Measurements from ENCODE around the gene KRT17.

The KRT17 gene

GRCh38 chr17:41656249-41657023 is 32.1 kb upstream of the KRT17 start:
- Histone ChIP-seq H4K91ac (ENCODE audit: low read length) (no peak overlapping the region), H2AK5ac (ENCODE audit: low read length, severe bottlenecking) (no peak overlapping the region), H3K4me3 (ENCODE audit: insufficient read depth in 1 of 2, low read depth in 1 of 2, low read length in 2 of 2) (no peak overlapping the region), H3K18ac (ENCODE audit: low read depth in 1 of 2, low read length in 2 of 2) (no peak overlapping the region), H2BK15ac (ENCODE audit: low read depth, poor library complexity, severe bottlenecking) (no peak overlapping the region), H3K4me1 (ENCODE audit: control insufficient read depth, insufficient read depth, low read depth, low read length) (peaks cover 23% of the 10 kb centered on the region), H3K79me1 (replicated peaks; ENCODE audit: low read length, poor library complexity, severe bottlenecking) (no peaks in the 10 kb centered on the region), H3K4ac (ENCODE audit: low read depth in 1 of 2, low read length in 2 of 2) (no peak overlapping the region), H3K36me3 (ENCODE audit: control insufficient read depth in 1 of 2, insufficient read depth in 2 of 2, low read depth in 1 of 2, low read length in 2 of 2) (no peaks in the 10 kb centered on the region), H2BK120ac (ENCODE audit: low read depth, low read length) (no peak overlapping the region), H2AFZ (ENCODE audit: low read depth, low read length) (no peak overlapping the region), H3K27me3 (ENCODE audit: control insufficient read depth in 1 of 2, insufficient read depth in 1 of 2, low read length in 2 of 2) (peaks cover 0 to 41% of the 10 kb centered on the region in 2 experiments), H3K9ac (ENCODE audit: low read length) (no peak overlapping the region), H4K8ac (ENCODE audit: low read length) (no peak overlapping the region), H3K4me2 (ENCODE audit: low read length, poor library complexity, severe bottlenecking) (no peak overlapping the region), H3K27ac (ENCODE audit: low read length, poor library complexity, severe bottlenecking) (no peak overlapping the region), H3K9me3 (ENCODE audit: control insufficient read depth, low read length) (no peaks in the 10 kb centered on the region), H2BK5ac (ENCODE audit: low read depth, low read length, poor library complexity, severe bottlenecking) (no peak overlapping the region), H3K23ac (ENCODE audit: low read length in 2 of 2) (no peak overlapping the region), H3K14ac (ENCODE audit: low read length in 2 of 2) (no peak overlapping the region), H2BK12ac (ENCODE audit: low read length in 2 of 2) (no peak overlapping the region)
- WGBS, result 91% methylated on average over 15 of the region's 16 CpGs
- DNase-seq, result no peak

- H3K27ac ChIP-seq (ENCODE audit: low read length, poor library complexity, severe bottlenecking), result no peak overlapping the region
- no peak overlapping the region for H2BK5ac ChIP-seq (ENCODE audit: low read depth, low read length, poor library complexity, severe bottlenecking)
- H2AFZ ChIP-seq (ENCODE audit: low read depth, low read length), result no peak overlapping the region
- H3K27me3 ChIP-seq (ENCODE audit: control insufficient read depth in 1 of 2, insufficient read depth in 1 of 2, low read length in 2 of 2), result peaks cover 0 to 42% of the 10 kb centered on the region in 2 experiments
- no peak overlapping the region for H3K23ac ChIP-seq (ENCODE audit: low read length in 2 of 2)
- peaks cover 24% of the 10 kb centered on the region for H3K4me1 ChIP-seq (ENCODE audit: control insufficient read depth, insufficient read depth, low read depth, low read length)
- no peak overlapping the region for H3K18ac ChIP-seq (ENCODE audit: low read depth in 1 of 2, low read length in 2 of 2)
- H4K91ac ChIP-seq (ENCODE audit: low read length), result no peak overlapping the region
- H4K8ac ChIP-seq (ENCODE audit: low read length), result peak overlapping the region; percentile 62
- H2AK5ac ChIP-seq (ENCODE audit: low read length, severe bottlenecking), result no peak overlapping the region
- no peak for DNase-seq
- WGBS, result 62% methylated on average over 18 of the region's 18 CpGs
- H3K4ac ChIP-seq (ENCODE audit: low read depth in 1 of 2, low read length in 2 of 2), result peak overlapping the region in 1 of 2 experiments; percentile 31
- no peaks in the 10 kb centered on the region for H3K36me3 ChIP-seq (ENCODE audit: control insufficient read depth in 1 of 2, insufficient read depth in 2 of 2, low read depth in 1 of 2, low read length in 2 of 2)
- H2BK12ac ChIP-seq (ENCODE audit: low read length in 2 of 2), result no peak overlapping the region
- no peak overlapping the region for H3K4me2 ChIP-seq (ENCODE audit: low read length, poor library complexity, severe bottlenecking)
- no peaks in the 10 kb centered on the region for H3K9me3 ChIP-seq (ENCODE audit: control insufficient read depth, low read length)
- H2BK120ac ChIP-seq (ENCODE audit: low read depth, low read length), result peak overlapping the region; percentile 29
- no peak overlapping the region for H2BK15ac ChIP-seq (ENCODE audit: low read depth, poor library complexity, severe bottlenecking)
- no peak overlapping the region for H3K14ac ChIP-seq (ENCODE audit: low read length in 2 of 2)
- H3K79me1 ChIP-seq (replicated peaks; ENCODE audit: low read length, poor library complexity, severe bottlenecking), result no peaks in the 10 kb centered on the region
- no peak overlapping the region for H3K4me3 ChIP-seq (ENCODE audit: insufficient read depth in 1 of 2, low read depth in 1 of 2, low read length in 2 of 2)
- no peak overlapping the region for H3K9ac ChIP-seq (ENCODE audit: low read length)
Observed at GRCh38 chr17:41655611-41656111, 31.3 kb upstream of the KRT17 start.

GRCh38 chr17:41654678-41655607 is 30.6 kb upstream of the KRT17 start:
- Histone ChIP-seq H3K79me1 (replicated peaks; ENCODE audit: low read length, poor library complexity, severe bottlenecking) (no peaks in the 10 kb centered on the region), H2BK120ac (ENCODE audit: low read depth, low read length) (no peak overlapping the region), H3K23ac (ENCODE audit: low read length in 2 of 2) (no peak overlapping the region), H4K91ac (ENCODE audit: low read length) (no peak overlapping the region), H3K9me3 (ENCODE audit: control insufficient read depth, low read length) (no peaks in the 10 kb centered on the region), H3K14ac (ENCODE audit: low read length in 2 of 2) (no peak overlapping the region), H3K36me3 (ENCODE audit: control insufficient read depth in 1 of 2, insufficient read depth in 2 of 2, low read depth in 1 of 2, low read length in 2 of 2) (no peaks in the 10 kb centered on the region), H2AFZ (ENCODE audit: low read depth, low read length) (no peak overlapping the region), H3K27me3 (ENCODE audit: control insufficient read depth in 1 of 2, insufficient read depth in 1 of 2, low read length in 2 of 2) (peaks cover 0 to 35% of the 10 kb centered on the region in 2 experiments), H3K4ac (ENCODE audit: low read depth in 1 of 2, low read length in 2 of 2) (peak overlapping the region in 1 of 2 experiments; percentile 31), H3K4me2 (ENCODE audit: low read length, poor library complexity, severe bottlenecking) (no peak overlapping the region), H3K4me1 (ENCODE audit: control insufficient read depth, insufficient read depth, low read depth, low read length) (peaks cover 21% of the 10 kb centered on the region), H2BK15ac (ENCODE audit: low read depth, poor library complexity, severe bottlenecking) (no peak overlapping the region), H3K4me3 (ENCODE audit: insufficient read depth in 1 of 2, low read depth in 1 of 2, low read length in 2 of 2) (no peak overlapping the region), H3K9ac (ENCODE audit: low read length) (no peak overlapping the region), H4K8ac (ENCODE audit: low read length) (no peak overlapping the region), H3K27ac (ENCODE audit: low read length, poor library complexity, severe bottlenecking) (no peak overlapping the region), H2AK5ac (ENCODE audit: low read length, severe bottlenecking) (peak overlapping the region; percentile 8), H2BK5ac (ENCODE audit: low read depth, low read length, poor library complexity, severe bottlenecking) (no peak overlapping the region), H2BK12ac (ENCODE audit: low read length in 2 of 2) (no peak overlapping the region), H3K18ac (ENCODE audit: low read depth in 1 of 2, low read length in 2 of 2) (no peak overlapping the region)
- DNase-seq, result no peak
- 89% methylated on average over 22 of the region's 24 CpGs for WGBS

All from mesenchymal stem cell (in vitro differentiated cells and primary cell).